Nephron progenitor cell (in vitro differentiated cells): ENCODE results near the gene CCDC197.

Source experiments
- DNase-seq: peaks from one replicate; pipeline ENCODE4 v3.0.0; 2021
- H3K27ac Mint-ChIP-seq: 2 replicates; pipeline ENCODE4 v1.8.0; 2021; ENCODE audit warnings: mild to moderate bottlenecking, moderate library complexity, mixed read lengths
- H3K27me3 Mint-ChIP-seq: 2 replicates; pipeline ENCODE4 v1.8.0; 2021; ENCODE audit warnings: mild to moderate bottlenecking, low read depth, mixed read lengths; ENCODE audit not compliant: poor library complexity
- H3K36me3 Mint-ChIP-seq: 2 replicates; pipeline ENCODE4 v1.8.0; 2021; ENCODE audit warnings: low read depth, mixed read lengths
- H3K4me1 Mint-ChIP-seq: 2 replicates; pipeline ENCODE4 v1.8.0; 2021; ENCODE audit warnings: mixed read lengths
- H3K4me3 Mint-ChIP-seq: 2 replicates; pipeline ENCODE4 v1.8.0; 2021; ENCODE audit warnings: mild to moderate bottlenecking, moderate library complexity, mixed read lengths
- H3K9me3 Mint-ChIP-seq: 2 replicates; pipeline ENCODE4 v1.8.0; 2021; ENCODE audit warnings: mild to moderate bottlenecking, moderate library complexity, mixed read lengths
- TF ChIP-seq, protein P1 (sequence below): fragments of 200-600 bp; sonication (generic); IDR thresholded peaks from 2 replicates; pipeline ENCODE4 v1.5.0; 2021; ENCODE audit warnings: antibody characterized with exemption

The CCDC197 gene

DNA sequence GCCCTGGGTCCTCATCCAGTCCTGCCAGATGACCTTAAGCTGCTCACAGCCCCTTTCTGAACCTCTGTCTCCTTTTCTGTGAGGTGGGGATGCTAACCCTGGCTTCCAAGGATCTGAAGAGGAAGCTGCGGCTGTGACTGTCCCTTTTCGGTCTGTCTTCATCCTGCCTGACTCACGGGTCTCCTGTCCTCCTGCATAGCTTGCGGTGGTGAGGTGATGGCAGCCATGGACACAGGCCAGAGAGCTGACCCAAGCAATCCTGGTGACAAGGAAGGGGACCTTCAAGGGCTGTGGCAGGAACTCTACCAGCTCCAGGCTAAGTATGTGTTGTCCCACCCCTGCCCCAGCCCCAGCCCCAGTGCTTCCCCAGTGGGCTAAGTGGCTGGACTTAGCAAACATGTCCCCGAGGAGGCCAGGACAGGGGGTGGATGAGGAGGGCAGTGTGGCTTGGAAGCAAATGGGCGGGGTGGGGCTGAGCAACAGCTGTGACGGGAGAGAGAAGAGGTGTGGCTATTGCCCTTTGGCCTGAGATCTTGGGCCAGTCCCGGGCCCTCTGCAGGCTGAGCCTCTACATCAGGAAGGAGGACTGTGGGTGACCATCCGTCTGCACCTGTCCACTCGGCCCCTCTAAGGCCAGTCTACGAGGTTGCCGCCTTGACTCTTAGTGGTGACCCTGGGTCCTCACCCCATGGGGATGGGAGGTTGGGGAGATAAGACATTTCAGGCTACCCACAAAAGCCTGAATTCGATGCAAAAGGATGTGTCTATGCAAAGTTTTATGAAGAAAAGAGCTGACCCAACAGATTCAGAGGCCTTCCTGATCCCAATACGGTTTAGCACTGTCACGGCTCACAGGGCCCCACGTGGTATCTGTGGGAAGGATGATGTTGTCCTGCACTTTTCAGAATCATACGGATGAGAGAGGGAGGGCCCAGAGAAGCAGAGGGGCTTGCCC, 1.1 kb downstream of the CCDC197 start:
- Mint-ChIP-seq H3K27me3 (peaks cover 44% of the 10 kb centered on the region), H3K27ac (no peak overlapping the region), H3K4me3 (no peak overlapping the region), H3K4me1 (peaks cover 19% of the 10 kb centered on the region), H3K36me3 (no peaks in the 10 kb centered on the region), H3K9me3 (no peaks in the 10 kb centered on the region)
- TF ChIP-seq, protein P1, sequence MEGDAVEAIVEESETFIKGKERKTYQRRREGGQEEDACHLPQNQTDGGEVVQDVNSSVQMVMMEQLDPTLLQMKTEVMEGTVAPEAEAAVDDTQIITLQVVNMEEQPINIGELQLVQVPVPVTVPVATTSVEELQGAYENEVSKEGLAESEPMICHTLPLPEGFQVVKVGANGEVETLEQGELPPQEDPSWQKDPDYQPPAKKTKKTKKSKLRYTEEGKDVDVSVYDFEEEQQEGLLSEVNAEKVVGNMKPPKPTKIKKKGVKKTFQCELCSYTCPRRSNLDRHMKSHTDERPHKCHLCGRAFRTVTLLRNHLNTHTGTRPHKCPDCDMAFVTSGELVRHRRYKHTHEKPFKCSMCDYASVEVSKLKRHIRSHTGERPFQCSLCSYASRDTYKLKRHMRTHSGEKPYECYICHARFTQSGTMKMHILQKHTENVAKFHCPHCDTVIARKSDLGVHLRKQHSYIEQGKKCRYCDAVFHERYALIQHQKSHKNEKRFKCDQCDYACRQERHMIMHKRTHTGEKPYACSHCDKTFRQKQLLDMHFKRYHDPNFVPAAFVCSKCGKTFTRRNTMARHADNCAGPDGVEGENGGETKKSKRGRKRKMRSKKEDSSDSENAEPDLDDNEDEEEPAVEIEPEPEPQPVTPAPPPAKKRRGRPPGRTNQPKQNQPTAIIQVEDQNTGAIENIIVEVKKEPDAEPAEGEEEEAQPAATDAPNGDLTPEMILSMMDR = no peak
- DNase-seq = no peak

GRCh38 chr14:93998871-93999403, 1.8 kb downstream of the CCDC197 start:
- Mint-ChIP-seq H3K27me3 (peaks cover 46% of the 10 kb centered on the region), H3K27ac (no peak overlapping the region), H3K36me3 (no peaks in the 10 kb centered on the region), H3K4me1 (peaks cover 19% of the 10 kb centered on the region), H3K4me3 (no peak overlapping the region), H3K9me3 (no peaks in the 10 kb centered on the region)
- TF ChIP-seq, protein P1 = no peak
- DNase-seq = no peak

- no peak for DNase-seq
- H3K27ac Mint-ChIP-seq = no peak overlapping the region
- TF ChIP-seq, protein P1 = no peak
- H3K27me3 Mint-ChIP-seq = peaks cover 42% of the 10 kb centered on the region
- peaks cover 19% of the 10 kb centered on the region for H3K4me1 Mint-ChIP-seq
- no peak overlapping the region for H3K4me3 Mint-ChIP-seq
- H3K9me3 Mint-ChIP-seq = no peaks in the 10 kb centered on the region
- no peaks in the 10 kb centered on the region for H3K36me3 Mint-ChIP-seq
Measured at GRCh38 chr14:93999573-93999972, 2.5 kb downstream of the CCDC197 start.

DNA sequence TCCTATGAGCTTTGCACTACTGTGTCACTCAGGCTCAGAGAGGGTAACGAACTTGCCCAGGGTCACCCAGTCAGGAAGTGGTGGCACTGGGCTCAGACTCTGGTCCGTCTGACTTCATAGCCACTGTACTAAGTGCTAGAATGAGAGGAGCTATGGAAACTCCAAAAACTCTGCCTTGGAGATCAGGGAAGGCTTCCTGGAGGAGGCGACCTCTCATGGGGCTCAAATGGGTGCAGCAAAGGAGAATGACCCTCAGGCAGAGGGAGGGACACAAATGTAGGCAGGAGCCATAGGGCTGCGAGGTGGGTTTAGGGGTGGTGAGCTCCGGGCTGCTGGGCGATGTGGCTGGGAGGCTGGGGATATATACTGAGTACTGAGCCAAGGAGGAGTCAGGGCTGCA, 3.2 kb downstream of the CCDC197 start:
- H3K9me3 Mint-ChIP-seq = no peaks in the 10 kb centered on the region
- peaks cover 42% of the 10 kb centered on the region for H3K27me3 Mint-ChIP-seq
- peaks cover 19% of the 10 kb centered on the region for H3K4me1 Mint-ChIP-seq
- no peak overlapping the region for H3K4me3 Mint-ChIP-seq
- DNase-seq = no peak
- no peak overlapping the region for H3K27ac Mint-ChIP-seq
- no peaks in the 10 kb centered on the region for H3K36me3 Mint-ChIP-seq
- TF ChIP-seq, protein P1 = no peak

DNA sequence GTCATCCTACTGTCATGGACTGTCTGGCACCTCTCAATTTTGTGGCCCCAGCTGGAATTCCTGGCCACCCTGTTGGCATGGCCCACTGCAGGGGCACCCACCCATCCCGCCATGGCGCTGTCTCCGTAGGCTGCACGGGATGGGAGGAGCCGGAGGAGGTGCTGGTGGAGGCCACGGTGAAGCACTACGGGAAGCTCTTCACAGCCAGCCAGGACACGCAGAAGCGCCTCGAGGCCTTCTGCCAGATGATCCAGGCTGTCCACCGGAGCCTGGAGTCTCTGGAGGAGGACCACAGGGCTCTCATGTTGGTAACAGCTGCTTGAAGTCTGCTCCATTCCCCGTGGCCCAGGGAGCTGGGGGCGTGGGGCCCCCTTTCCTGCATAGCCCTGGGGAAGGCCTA, 3.9 kb downstream of the CCDC197 start:
- Mint-ChIP-seq H3K27me3 (peaks cover 42% of the 10 kb centered on the region), H3K36me3 (no peaks in the 10 kb centered on the region), H3K27ac (no peak overlapping the region), H3K9me3 (no peaks in the 10 kb centered on the region), H3K4me1 (peaks cover 15% of the 10 kb centered on the region), H3K4me3 (no peak overlapping the region)
- TF ChIP-seq, protein P1 = no peak
- DNase-seq = no peak
